ENCODE data around the gene SERTAD2. TPM values are rescaled to one million over a fixed set of nuclear protein-coding genes. Genes with fewer than 3 reads are reported as not detected.

SERTAD2 gene
- total and polyA plus RNA-seq, 2 of the 4 experiments (the other 2 are of a cell fraction): 5.0 to 11.0 TPM

DNA sequence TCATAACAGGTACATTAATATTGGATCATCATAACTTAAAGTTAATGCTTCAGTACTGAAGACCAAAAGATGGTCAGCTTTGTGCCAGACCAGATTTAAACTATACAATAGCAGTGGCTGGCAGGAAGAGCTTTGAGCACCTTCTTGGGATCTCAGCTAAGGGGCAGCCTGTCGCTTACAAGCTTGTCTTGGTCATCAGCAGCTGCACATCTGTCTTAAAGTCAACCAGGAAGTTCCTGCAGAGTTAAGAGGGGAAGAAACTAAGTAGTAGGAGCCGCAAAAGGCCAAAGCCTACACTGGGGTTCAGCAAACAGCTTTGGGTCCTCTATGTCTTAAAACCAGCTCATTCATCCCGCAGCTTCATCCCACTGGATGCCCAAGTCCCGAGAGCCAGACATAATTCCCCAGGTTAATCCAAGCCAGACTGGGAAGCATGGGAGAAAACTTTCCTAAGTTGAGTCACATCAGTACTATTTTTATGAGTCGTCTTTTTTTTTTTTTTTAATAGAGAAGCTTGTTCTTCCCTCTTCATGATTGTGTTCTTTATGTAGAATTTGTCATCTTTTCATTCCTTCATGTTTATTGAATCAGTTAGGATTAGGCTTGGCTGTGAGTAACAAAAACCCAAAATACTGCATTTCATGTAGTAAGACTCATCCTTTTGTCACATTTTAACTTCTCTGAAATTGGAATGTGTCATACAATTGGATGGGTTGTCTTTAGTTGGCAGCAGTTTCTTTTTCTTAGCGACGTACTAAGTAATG, 59.3 kb downstream of the SERTAD2 start (continued):
- TF ChIP-seq USF2 (IDR thresholded peaks at IDR 0.05; ENCODE audit: low read depth, low read length): no peak
- TF ChIP-seq NFE2L2 (IDR thresholded peaks at IDR 0.05; ENCODE audit: low read depth, low read length): no peak

DNA sequence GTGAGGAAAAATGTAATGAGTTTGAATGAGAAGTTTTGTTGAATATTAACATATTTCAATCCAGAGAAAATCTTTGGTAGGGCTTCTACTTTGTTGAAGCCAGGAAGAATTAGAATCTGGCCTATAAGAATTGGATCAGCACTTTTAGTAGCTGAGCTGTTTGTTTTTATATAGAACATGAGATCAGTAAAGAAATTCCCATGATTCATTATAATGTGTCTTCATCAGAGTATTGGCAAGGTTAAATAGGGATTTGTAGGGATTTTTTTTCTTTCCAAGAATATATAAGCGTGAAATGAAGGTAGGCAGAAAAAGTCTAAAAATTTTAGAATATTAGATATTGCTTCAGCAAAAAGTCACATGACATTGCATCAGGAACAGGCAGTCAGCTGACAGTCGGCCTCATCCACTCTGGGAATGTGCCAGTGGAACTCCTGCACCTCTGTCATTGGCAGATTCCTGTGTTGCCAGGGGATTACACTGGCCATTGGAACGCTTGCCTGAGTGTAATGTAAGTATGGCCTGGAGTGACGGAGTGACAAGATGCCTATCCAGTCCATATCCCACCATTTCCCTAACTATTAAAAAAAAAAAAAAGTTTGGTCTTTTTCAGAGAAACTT, 60.6 kb downstream of the SERTAD2 start:
- H4K20me1 ChIP-seq (ENCODE audit: insufficient read depth, low read length): peaks cover 4% of the 10 kb centered on the region; the same call in 1 of the 2 replicates
- no peak overlapping the region for H2BK15ac ChIP-seq (ENCODE audit: low read depth, low read length)
- TF ChIP-seq CTCF (conservative IDR thresholded peaks at IDR 0.05; ENCODE audit: low read depth, low read length) (no peak), USF2 (IDR thresholded peaks at IDR 0.05; ENCODE audit: low read depth, low read length) (peak; percentile 68)
- ChIA-PET CTCF (interaction anchor here (0.6 kb wide), 1 partner anchor 12 kb away, joined by 4 read pairs; no protein-coding TSS in a partner anchor), POLR2A (ENCODE audit: unreplicated experiment) (no interaction called here)
- H3K9me3 ChIP-seq (ENCODE audit: control insufficient read depth, insufficient read depth, low read length): no peaks in the 10 kb centered on the region
- no peak overlapping the region for H4K8ac ChIP-seq (ENCODE audit: low read depth in 2 of 2, low read length in 2 of 2)
- H3K4me3 ChIP-seq (ENCODE audit: insufficient read depth, low read depth, low read length): no peak overlapping the region
- no peak overlapping the region for H3K27ac ChIP-seq (ENCODE audit: insufficient read depth, low read length)
- ATAC-seq (ENCODE audit: low read depth) (no peak), DNase-seq (peak; percentile 21)
- H2BK20ac ChIP-seq (ENCODE audit: low read depth, low read length): no peak overlapping the region
- peaks cover 0 to 4% of the 10 kb centered on the region in 2 experiments; a peak in 1 of 4 replicates for H3K79me1 ChIP-seq (ENCODE audit: low read depth in 1 of 2, low read length in 2 of 2)
- peaks cover 4% of the 10 kb centered on the region; the same call in 1 of the 2 replicates for H3K9me1 ChIP-seq (ENCODE audit: insufficient read depth, low read length)
- peaks cover 6% of the 10 kb centered on the region for H3K4me1 ChIP-seq (ENCODE audit: control insufficient read depth, insufficient read depth, low read length)
- intact Hi-C loops (cut with micrococcal nuclease) (no loop called here), dilution Hi-C loops (cut with HindIII; ENCODE audit: low sequenced_read_pairs, unreplicated experiment) (no loop called here), in situ Hi-C loops (cut with MboI; ENCODE audit: low sequenced_read_pairs) (loop anchor here (10.0 kb wide), 2 partner anchors 452 to 982 kb away; no protein-coding TSS in a partner anchor)
- WGBS, 2 experiments (ENCODE audit: extremely low coverage in 2 of 2, insufficient read length in 1 of 2): 60% methylated on average over 1 of the region's 4 CpGs; no CpG with 5 or more reads in 1 of the 2 experiments
- H3K23ac ChIP-seq (ENCODE audit: low read depth, low read length): no peak overlapping the region
- H2BK5ac ChIP-seq (ENCODE audit: low read depth, low read length, poor library complexity, severe bottlenecking): no peak overlapping the region
- no peak overlapping the region for H2AK5ac ChIP-seq (ENCODE audit: low read depth, low read length)
- no peak overlapping the region for H2AK9ac ChIP-seq (replicated peaks; ENCODE audit: low read depth, low read length, poor library complexity)
- no peak overlapping the region for H3K18ac ChIP-seq (ENCODE audit: low read depth, low read length)
- no TSS peak for BruUV-seq (replicated peaks)
- H3K36me3 ChIP-seq (ENCODE audit: control insufficient read depth, insufficient read depth, low read length): peaks cover 5% of the 10 kb centered on the region
- H3K27me3 ChIP-seq (ENCODE audit: control insufficient read depth, insufficient read depth, low read length): peaks cover 14% of the 10 kb centered on the region
- H4K91ac ChIP-seq (ENCODE audit: insufficient read depth, low read depth, low read length): no peak overlapping the region
- H2BK120ac ChIP-seq (ENCODE audit: low read depth, low read length): no peak overlapping the region
- H2AFZ ChIP-seq (replicated peaks; ENCODE audit: low read length, poor library complexity): no peak overlapping the region
- no peak overlapping the region for H3K9ac ChIP-seq (ENCODE audit: low read depth, low read length)
- no peak overlapping the region for H3K14ac ChIP-seq (replicated peaks; ENCODE audit: low read depth, low read length)
- H3K56ac ChIP-seq (ENCODE audit: extremely low read depth, insufficient read depth, low read length): no peak overlapping the region
- no peak overlapping the region for H3K4ac ChIP-seq (ENCODE audit: low read depth, low read length)
- no peak overlapping the region for H4K5ac ChIP-seq (ENCODE audit: low read depth, low read length)
- no peak overlapping the region for H3K4me2 ChIP-seq (ENCODE audit: low read depth, low read length)
